ENCODE results near the gene NFIX.

DNA sequence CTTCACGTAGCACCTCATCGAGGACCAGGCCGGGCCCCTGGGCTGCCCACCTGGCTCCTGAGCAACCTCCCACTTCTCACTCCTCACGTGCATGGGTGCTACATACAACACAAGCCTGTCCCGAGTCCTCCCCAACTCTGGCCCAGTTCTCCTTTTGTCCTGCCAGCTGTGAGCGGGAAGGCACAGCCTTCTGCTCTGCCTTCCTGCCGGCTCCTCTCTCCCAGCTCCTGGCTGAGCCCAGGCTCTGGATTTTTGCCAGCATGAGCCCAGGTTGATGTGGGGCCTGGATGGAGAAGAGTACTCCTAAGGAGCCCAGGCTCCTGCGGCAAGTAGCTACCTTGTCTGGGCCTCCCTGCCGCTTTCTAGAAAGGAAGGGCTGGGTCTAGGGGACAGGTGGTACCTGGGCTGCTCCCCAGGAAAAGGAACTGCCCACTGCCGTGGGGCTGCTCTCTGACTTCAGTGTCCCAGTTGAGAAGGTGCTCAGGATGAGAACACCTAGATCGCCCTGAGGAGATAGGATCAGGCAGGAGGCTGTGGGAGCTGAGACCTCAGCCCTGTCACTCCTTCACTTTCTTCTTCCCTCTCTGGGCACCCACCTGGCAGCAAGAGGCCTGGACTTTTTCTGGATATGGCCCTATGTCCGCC is 83.7 kb downstream of the NFIX start:
- TF ChIP-seq, protein P1, sequence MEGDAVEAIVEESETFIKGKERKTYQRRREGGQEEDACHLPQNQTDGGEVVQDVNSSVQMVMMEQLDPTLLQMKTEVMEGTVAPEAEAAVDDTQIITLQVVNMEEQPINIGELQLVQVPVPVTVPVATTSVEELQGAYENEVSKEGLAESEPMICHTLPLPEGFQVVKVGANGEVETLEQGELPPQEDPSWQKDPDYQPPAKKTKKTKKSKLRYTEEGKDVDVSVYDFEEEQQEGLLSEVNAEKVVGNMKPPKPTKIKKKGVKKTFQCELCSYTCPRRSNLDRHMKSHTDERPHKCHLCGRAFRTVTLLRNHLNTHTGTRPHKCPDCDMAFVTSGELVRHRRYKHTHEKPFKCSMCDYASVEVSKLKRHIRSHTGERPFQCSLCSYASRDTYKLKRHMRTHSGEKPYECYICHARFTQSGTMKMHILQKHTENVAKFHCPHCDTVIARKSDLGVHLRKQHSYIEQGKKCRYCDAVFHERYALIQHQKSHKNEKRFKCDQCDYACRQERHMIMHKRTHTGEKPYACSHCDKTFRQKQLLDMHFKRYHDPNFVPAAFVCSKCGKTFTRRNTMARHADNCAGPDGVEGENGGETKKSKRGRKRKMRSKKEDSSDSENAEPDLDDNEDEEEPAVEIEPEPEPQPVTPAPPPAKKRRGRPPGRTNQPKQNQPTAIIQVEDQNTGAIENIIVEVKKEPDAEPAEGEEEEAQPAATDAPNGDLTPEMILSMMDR (IDR thresholded peaks at IDR 0.05), result no peak
- TF ChIP-seq POLR2A (IDR thresholded peaks at IDR 0.05), result no peak
